ENCODE results near the gene RFTN1. TPM values are rescaled to one million over a fixed set of nuclear protein-coding genes. Genes with fewer than 3 reads are reported as not detected.

The RFTN1 gene
- total RNA-seq, 1 experiment from 2014 or later, result 2.2 TPM

- WGBS (ENCODE audit: extremely low coverage, insufficient read length, low lambda C conversion rate), result no CpG with 5 or more reads among the region's 3 CpGs
- Histone ChIP-seq H4K8ac (replicated peaks; ENCODE audit: insufficient read length, low read depth, low read length) (no peak overlapping the region), H2AK5ac (ENCODE audit: insufficient read length, low read length) (no peak overlapping the region), H3K4ac (ENCODE audit: low read depth, low read length) (no peak overlapping the region), H3T11ph (ENCODE audit: low read length) (no peak overlapping the region), H2BK20ac (ENCODE audit: low read depth, low read length, poor library complexity, severe bottlenecking) (no peak overlapping the region), H2BK15ac (ENCODE audit: low read depth, low read length) (peak overlapping the region; percentile 99; the same call in 1 of the 2 replicates), H3K9ac (ENCODE audit: extremely low read depth, insufficient read length, low read length) (no peak overlapping the region), H4K20me1 (ENCODE audit: control insufficient read depth, insufficient read depth, insufficient read length) (no peaks in the 10 kb centered on the region), H4K91ac (ENCODE audit: insufficient read length, low read depth, low read length) (no peak overlapping the region), H2BK120ac (ENCODE audit: low read depth, low read length, poor library complexity, severe bottlenecking) (no peak overlapping the region), H3K23ac (ENCODE audit: insufficient read length, low read depth, low read length) (no peak overlapping the region), H3K79me2 (ENCODE audit: insufficient read depth, low read length) (no peaks in the 10 kb centered on the region), H2BK5ac (ENCODE audit: insufficient read length, low read length) (no peak overlapping the region), H3K27me3 (ENCODE audit: insufficient read depth, low read length) (no peaks in the 10 kb centered on the region), H3K4me1 (ENCODE audit: insufficient read depth, low read length) (peaks cover 16% of the 10 kb centered on the region; the same call in 1 of the 2 replicates), H3K18ac (ENCODE audit: insufficient read length, low read depth, low read length) (no peak overlapping the region), H3K79me1 (ENCODE audit: insufficient read depth, low read depth, low read length, poor library complexity, severe bottlenecking) (no peaks in the 10 kb centered on the region), H2AFZ (ENCODE audit: low read length) (no peak overlapping the region), H3K9me3 (ENCODE audit: control insufficient read depth, low read depth, low read length) (no peaks in the 10 kb centered on the region), H3K14ac (ENCODE audit: insufficient read depth, low read length) (no peak overlapping the region), H2BK12ac (ENCODE audit: insufficient read length, low read depth, low read length) (no peak overlapping the region), H3K27ac (ENCODE audit: insufficient read length, low read depth, low read length) (no peak overlapping the region), H3K56ac (ENCODE audit: insufficient read length, low read depth, low read length) (no peak overlapping the region), H3K23me2 (ENCODE audit: insufficient read length, low read depth, low read length, poor library complexity, severe bottlenecking) (no peaks in the 10 kb centered on the region), H3K4me2 (ENCODE audit: insufficient read depth, insufficient read length, low read length) (no peak overlapping the region), H4K5ac (ENCODE audit: insufficient read length, low read depth, low read length) (no peak overlapping the region)
- no peak for DNase-seq
- peaks cover 41% of the 10 kb centered on the region in 2 experiments for H3K4me1 Mint-ChIP-seq
- peaks cover 0 to 4% (median 2%) of the 10 kb centered on the region in 3 experiments; a peak in 4 of 7 replicates for H3K36me3 Mint-ChIP-seq (ENCODE audit: insufficient read depth in 1 of 3, low read depth in 3 of 3)
- peaks cover 3 to 6% of the 10 kb centered on the region in 2 experiments; a peak in 4 of 5 replicates for H3K9me3 Mint-ChIP-seq
- TF ChIP-seq CTCF (conservative IDR thresholded peaks at IDR 0.05), result no peak
- H3K27ac Mint-ChIP-seq, result peak overlapping the region in 1 of 3 experiments; percentile 84; a peak in 3 of 7 replicates
- peaks cover 39% of the 10 kb centered on the region for H3K27me3 Mint-ChIP-seq (ENCODE audit: low read depth)
- peak overlapping the region in 1 of 2 experiments; percentile 34; a peak in 1 of 5 replicates for H3K4me3 Mint-ChIP-seq
Measured at GRCh38 chr3:16481546-16481897, 32.0 kb downstream of the RFTN1 start.
